GM12878 (cell line): ENCODE results near the gene ESPNL. TPM values are rescaled to one million over a fixed set of nuclear protein-coding genes. Genes with fewer than 3 reads are reported as not detected.

ENCODE experiments used
- ASH2L ChIP-seq: fragments of 300-600, 200-600 bp; sonication (generic); IDR thresholded peaks from 2 replicates; pipeline ENCODE4 v1.6.1; 2017; ENCODE audit warnings: low read depth, mild to moderate bottlenecking, borderline replicate concordance
- CHD2 ChIP-seq: IDR thresholded peaks from 2 replicates; pipeline ENCODE4 v1.6.1; 2011; ENCODE audit warnings: low read depth, low read length, improper control_type of control experiment, borderline replicate concordance
- FOXM1 ChIP-seq: IDR thresholded peaks from 2 replicates; pipeline ENCODE4 v1.6.1; 2012; ENCODE audit warnings: low read depth, mild to moderate bottlenecking, inconsistent platforms, low read length, moderate library complexity
- IRF4 ChIP-seq: IDR thresholded peaks from 2 replicates; pipeline ENCODE4 v1.6.1; 2011; ENCODE audit warnings: low read depth, low read length
- NFYB ChIP-seq: IDR thresholded peaks from 2 replicates; pipeline ENCODE4 v1.6.1; 2011; ENCODE audit warnings: low read depth, mild to moderate bottlenecking, low read length, improper control_type of control experiment, moderate library complexity; ENCODE audit not compliant: insufficient read depth
- NR2C2 ChIP-seq: IDR thresholded peaks from 2 replicates; pipeline ENCODE4 v1.6.1; 2011; ENCODE audit warnings: borderline replicate concordance, low read depth; ENCODE audit not compliant: control insufficient read depth, insufficient read length
- POLR2A ChIP-seq: IDR thresholded peaks from 2 replicates; pipeline ENCODE4 v1.6.1; 2011; ENCODE audit warnings: low read depth, mild to moderate bottlenecking, low read length
- RAD21 ChIP-seq: IDR thresholded peaks from 2 replicates; pipeline ENCODE4 v1.6.1; 2011; ENCODE audit warnings: mild to moderate bottlenecking, low read depth, low read length, moderate library complexity; ENCODE audit not compliant: insufficient read depth
- RAD51 ChIP-seq: fragments of 450-650 bp; IDR thresholded peaks from 2 replicates; pipeline ENCODE4 v1.6.1; 2016; ENCODE audit warnings: moderate library complexity, mild to moderate bottlenecking, inconsistent platforms
- RELA ChIP-seq: fragments of 450-650 bp; IDR thresholded peaks from 2 replicates; pipeline ENCODE4 v1.8.0; 2014; ENCODE audit warnings: borderline replicate concordance; ENCODE audit not compliant: partially characterized antibody
- SIX5 ChIP-seq: IDR thresholded peaks from 2 replicates; pipeline ENCODE4 v1.6.1; 2011; ENCODE audit warnings: mild to moderate bottlenecking, low read depth, low read length, moderate library complexity; ENCODE audit not compliant: severe bottlenecking
- SMAD1 ChIP-seq: fragments of 450-650 bp; IDR thresholded peaks from 2 replicates; pipeline ENCODE4 v1.6.1; 2018; ENCODE audit warnings: mild to moderate bottlenecking, low read depth; ENCODE audit not compliant: partially characterized antibody
- SMC3 ChIP-seq: IDR thresholded peaks from 2 replicates; pipeline ENCODE4 v1.6.1; 2011; ENCODE audit warnings: low read length, improper control_type of control experiment, borderline replicate concordance
- SREBF1 ChIP-seq: IDR thresholded peaks from 2 replicates; pipeline ENCODE4 v1.6.1; 2012; ENCODE audit warnings: mild to moderate bottlenecking, low read length
- TAF1 ChIP-seq: IDR thresholded peaks from 2 replicates; pipeline ENCODE4 v1.6.1; 2011; ENCODE audit warnings: mild to moderate bottlenecking, low read depth, low read length, borderline replicate concordance
- TCF12 ChIP-seq: IDR thresholded peaks from 2 replicates; pipeline ENCODE4 v1.6.1; 2011; ENCODE audit warnings: low read depth, mild to moderate bottlenecking, low read length
- ZNF24 ChIP-seq: fragments of 450-650 bp; IDR thresholded peaks from 2 replicates; pipeline ENCODE4 v1.6.1; 2017; ENCODE audit warnings: antibody characterized with exemption, mild to moderate bottlenecking
- ZNF622 ChIP-seq: fragments of 450-650 bp; IDR thresholded peaks from 2 replicates; pipeline ENCODE4 v1.6.1; 2017; ENCODE audit warnings: mild to moderate bottlenecking, inconsistent platforms
- ZZZ3 ChIP-seq: IDR thresholded peaks from 2 replicates; pipeline ENCODE4 v1.6.1; 2011; ENCODE audit warnings: low read depth; ENCODE audit not compliant: control insufficient read depth, insufficient read length
- polyA plus RNA-seq, 11 experiments: library from polyadenylated mRNA; depleted of rRNA in 4 of 11; unstranded in 6 of 11; stranded (reverse) in 5 of 11; fragments of >200 nt; fragmentation: Nextera tagmentation in 4 of 11; fragmentation: Illumina TruSeq in 1 of 11; extraction: Ambion mirVana in 4 of 11; extraction: Trizol in 1 of 11; gene quantifications; 1 replicate in 1 of 11; 2 replicates in 10 of 11; pipeline versions ENCODE4 v1.2.1 to v1.2.3, GENCODE V29; 2011 to 2016; ENCODE audit warnings: inconsistent platforms in 2 of 11, missing spikeins in 2 of 11, low read depth in 1 of 11
- total RNA-seq, 4 experiments: library from RNA; depleted of rRNA in 3 of 4; stranded (reverse); fragments of >200 nt in 3 of 4; fragmentation: Illumina TruSeq in 1 of 4; extraction: Trizol in 1 of 4; gene quantifications; 2 replicates each; pipeline versions ENCODE4 v1.2.1 to v1.2.3, GENCODE V29; 2013 to 2021
- TF ChIP-seq, protein P1 (sequence below): IDR thresholded peaks from 2 replicates; pipeline ENCODE4 v1.6.1; 2012; ENCODE audit warnings: improper control_type of control experiment, low read depth, low read length; ENCODE audit not compliant: insufficient replicate concordance
- TF ChIP-seq, protein P2 (sequence below): IDR thresholded peaks from 2 replicates; pipeline ENCODE4 v1.6.1; 2011; ENCODE audit warnings: mild to moderate bottlenecking, low read depth, low read length, moderate library complexity; ENCODE audit not compliant: insufficient replicate concordance
- TF ChIP-seq, protein P3 (sequence below): IDR thresholded peaks from 2 replicates; pipeline ENCODE4 v1.6.1; 2012; ENCODE audit warnings: low read depth, low read length, improper control_type of control experiment

ESPNL gene
- total and polyA plus RNA-seq, 10 of the 15 experiments (the other 5 are each of a cell fraction or from before 2014, with no cell fraction given), result 0.05 to 0.94 (median 0.36) TPM; not detected in 3

DNA sequence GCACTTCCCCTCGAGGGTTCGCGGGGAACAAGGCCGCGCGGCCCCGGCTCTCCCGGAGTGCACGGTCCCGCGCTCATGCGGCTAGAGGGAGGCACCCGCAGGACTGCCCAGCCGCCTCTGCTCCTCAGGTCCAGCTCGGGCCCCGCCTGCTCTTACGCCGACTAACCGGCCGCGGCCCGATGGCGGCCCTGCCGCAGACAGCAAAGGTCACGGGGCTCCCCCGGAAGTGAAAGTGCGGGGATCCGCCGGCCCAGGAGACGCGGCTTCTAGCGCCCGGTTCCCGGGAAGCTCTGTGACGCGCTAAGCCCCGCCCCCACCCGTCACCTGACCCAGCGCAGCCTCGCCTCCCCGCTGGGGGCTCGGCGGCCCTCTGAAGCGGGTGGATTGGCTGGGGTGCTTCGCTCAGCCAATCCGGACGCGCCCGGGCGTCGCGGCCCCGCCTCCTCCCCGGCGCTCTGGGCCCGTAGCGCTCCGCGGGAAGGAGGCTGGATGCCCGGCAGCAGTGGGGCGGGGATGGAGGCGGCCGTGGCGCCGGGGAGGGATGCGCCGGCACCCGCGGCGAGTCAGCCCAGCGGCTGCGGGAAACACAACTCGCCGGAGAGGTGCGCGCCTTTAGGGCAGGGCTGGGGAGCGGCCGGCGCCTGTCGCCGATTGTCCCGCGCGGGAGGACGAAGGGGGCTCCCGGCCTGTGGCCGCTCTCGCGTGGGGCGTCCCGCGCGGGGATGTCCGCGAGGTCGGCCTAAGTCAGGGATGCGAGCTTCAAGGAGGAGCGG lies 39.4 kb upstream of the ESPNL start, which contains the start of gene SCLY (continued):
- TF ChIP-seq, protein P1, sequence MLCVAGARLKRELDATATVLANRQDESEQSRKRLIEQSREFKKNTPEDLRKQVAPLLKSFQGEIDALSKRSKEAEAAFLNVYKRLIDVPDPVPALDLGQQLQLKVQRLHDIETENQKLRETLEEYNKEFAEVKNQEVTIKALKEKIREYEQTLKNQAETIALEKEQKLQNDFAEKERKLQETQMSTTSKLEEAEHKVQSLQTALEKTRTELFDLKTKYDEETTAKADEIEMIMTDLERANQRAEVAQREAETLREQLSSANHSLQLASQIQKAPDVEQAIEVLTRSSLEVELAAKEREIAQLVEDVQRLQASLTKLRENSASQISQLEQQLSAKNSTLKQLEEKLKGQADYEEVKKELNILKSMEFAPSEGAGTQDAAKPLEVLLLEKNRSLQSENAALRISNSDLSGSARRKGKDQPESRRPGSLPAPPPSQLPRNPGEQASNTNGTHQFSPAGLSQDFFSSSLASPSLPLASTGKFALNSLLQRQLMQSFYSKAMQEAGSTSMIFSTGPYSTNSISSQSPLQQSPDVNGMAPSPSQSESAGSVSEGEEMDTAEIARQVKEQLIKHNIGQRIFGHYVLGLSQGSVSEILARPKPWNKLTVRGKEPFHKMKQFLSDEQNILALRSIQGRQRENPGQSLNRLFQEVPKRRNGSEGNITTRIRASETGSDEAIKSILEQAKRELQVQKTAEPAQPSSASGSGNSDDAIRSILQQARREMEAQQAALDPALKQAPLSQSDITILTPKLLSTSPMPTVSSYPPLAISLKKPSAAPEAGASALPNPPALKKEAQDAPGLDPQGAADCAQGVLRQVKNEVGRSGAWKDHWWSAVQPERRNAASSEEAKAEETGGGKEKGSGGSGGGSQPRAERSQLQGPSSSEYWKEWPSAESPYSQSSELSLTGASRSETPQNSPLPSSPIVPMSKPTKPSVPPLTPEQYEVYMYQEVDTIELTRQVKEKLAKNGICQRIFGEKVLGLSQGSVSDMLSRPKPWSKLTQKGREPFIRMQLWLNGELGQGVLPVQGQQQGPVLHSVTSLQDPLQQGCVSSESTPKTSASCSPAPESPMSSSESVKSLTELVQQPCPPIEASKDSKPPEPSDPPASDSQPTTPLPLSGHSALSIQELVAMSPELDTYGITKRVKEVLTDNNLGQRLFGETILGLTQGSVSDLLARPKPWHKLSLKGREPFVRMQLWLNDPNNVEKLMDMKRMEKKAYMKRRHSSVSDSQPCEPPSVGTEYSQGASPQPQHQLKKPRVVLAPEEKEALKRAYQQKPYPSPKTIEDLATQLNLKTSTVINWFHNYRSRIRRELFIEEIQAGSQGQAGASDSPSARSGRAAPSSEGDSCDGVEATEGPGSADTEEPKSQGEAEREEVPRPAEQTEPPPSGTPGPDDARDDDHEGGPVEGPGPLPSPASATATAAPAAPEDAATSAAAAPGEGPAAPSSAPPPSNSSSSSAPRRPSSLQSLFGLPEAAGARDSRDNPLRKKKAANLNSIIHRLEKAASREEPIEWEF, result no peak
- peak; percentile 16 for TF ChIP-seq SIX5
- peak; percentile 82; the same call in 1 of the 2 replicates for TF ChIP-seq NFYB
- no peak for TF ChIP-seq ASH2L
- TF ChIP-seq, protein P2, sequence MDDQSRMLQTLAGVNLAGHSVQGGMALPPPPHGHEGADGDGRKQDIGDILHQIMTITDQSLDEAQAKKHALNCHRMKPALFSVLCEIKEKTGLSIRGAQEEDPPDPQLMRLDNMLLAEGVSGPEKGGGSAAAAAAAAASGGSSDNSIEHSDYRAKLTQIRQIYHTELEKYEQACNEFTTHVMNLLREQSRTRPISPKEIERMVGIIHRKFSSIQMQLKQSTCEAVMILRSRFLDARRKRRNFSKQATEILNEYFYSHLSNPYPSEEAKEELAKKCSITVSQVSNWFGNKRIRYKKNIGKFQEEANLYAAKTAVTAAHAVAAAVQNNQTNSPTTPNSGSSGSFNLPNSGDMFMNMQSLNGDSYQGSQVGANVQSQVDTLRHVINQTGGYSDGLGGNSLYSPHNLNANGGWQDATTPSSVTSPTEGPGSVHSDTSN, result no peak
- no peak for TF ChIP-seq FOXM1
- TF ChIP-seq ZZZ3, result no peak
- peak; percentile 64; the same call in 1 of the 2 replicates for TF ChIP-seq TAF1
- peak; percentile 30 for TF ChIP-seq RELA
- TF ChIP-seq, protein P3, sequence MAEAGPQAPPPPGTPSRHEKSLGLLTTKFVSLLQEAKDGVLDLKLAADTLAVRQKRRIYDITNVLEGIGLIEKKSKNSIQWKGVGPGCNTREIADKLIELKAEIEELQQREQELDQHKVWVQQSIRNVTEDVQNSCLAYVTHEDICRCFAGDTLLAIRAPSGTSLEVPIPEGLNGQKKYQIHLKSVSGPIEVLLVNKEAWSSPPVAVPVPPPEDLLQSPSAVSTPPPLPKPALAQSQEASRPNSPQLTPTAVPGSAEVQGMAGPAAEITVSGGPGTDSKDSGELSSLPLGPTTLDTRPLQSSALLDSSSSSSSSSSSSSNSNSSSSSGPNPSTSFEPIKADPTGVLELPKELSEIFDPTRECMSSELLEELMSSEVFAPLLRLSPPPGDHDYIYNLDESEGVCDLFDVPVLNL, result no peak
- peak; percentile 86 for TF ChIP-seq RAD51
- no peak for TF ChIP-seq RAD21
- no peak for TF ChIP-seq ZNF24
- TF ChIP-seq POLR2A, result peak; percentile 93
- TF ChIP-seq ZNF622, result no peak
- peak; percentile 69 for TF ChIP-seq NR2C2
- TF ChIP-seq TCF12, result 0 out of 2 replicates have a peak, but pooled peaks have one; percentile 23
- peak; percentile 74 for TF ChIP-seq SREBF1
- no peak for TF ChIP-seq IRF4
- no peak for TF ChIP-seq SMC3
- no peak for TF ChIP-seq SMAD1
- peak; percentile 57; the same call in 1 of the 2 replicates for TF ChIP-seq CHD2
